H1 (cell line): Measurements from ENCODE around the gene DGKH. TPM values are rescaled to one million over a fixed set of nuclear protein-coding genes. Genes with fewer than 3 reads are reported as not detected.

Experiments
- CTCF ChIA-PET: fragments of 300-600 bp; sonication (Branson Sonifier 250); formaldehyde crosslinking; loops from one replicate; lab custom pipeline; 2021; ENCODE audit not compliant: partially characterized antibody; lab: Charles Lee
- POLR2A ChIA-PET: fragments of 300-600 bp; sonication (Branson Sonifier 250); formaldehyde crosslinking; loops from one replicate; lab custom pipeline; 2021; ENCODE audit warnings: inconsistent platforms; ENCODE audit not compliant: partially characterized antibody; lab: Charles Lee
- DNase-seq, 2 experiments: peaks; one replicate each; pipeline versions ENCODE4 v3.0.0 to v3.0.0-alpha.2; 2010 to 2022; ENCODE audit warnings: low spot score in 2 of 2, low read depth in 1 of 2, mixed read lengths in 1 of 2
- FAIRE-seq: peaks from 2 replicates; lab custom pipeline; 2011; peaks lifted over from hg19 to GRCh38; lab: Jason Lieb, UNC
- H2AFZ ChIP-seq: 2 replicates; pipeline ENCODE4 v1.8.1; 2012; ENCODE audit warnings: low read length, inconsistent platforms
- H2AK5ac ChIP-seq: 2 replicates; pipeline ENCODE4 v1.6.1; 2013; ENCODE audit warnings: low read depth, low read length
- H2BK120ac ChIP-seq: replicated peaks from 2 replicates; pipeline ENCODE3; 2013; ENCODE audit warnings: low read depth, low read length, inconsistent platforms
- H2BK12ac ChIP-seq: 2 replicates; pipeline ENCODE4 v1.6.1; 2013; ENCODE audit warnings: low read depth, low read length
- H2BK15ac ChIP-seq: 2 replicates; pipeline ENCODE4 v1.6.1; 2013; ENCODE audit warnings: low read length
- H2BK20ac ChIP-seq: 2 replicates; pipeline ENCODE4 v1.6.1; 2013; ENCODE audit warnings: low read length
- H2BK5ac ChIP-seq: 2 replicates; pipeline ENCODE4 v1.6.1; 2013; ENCODE audit warnings: low read depth, low read length
- H3K14ac ChIP-seq: 2 replicates; pipeline ENCODE4 v1.6.1; 2013; ENCODE audit warnings: inconsistent platforms; ENCODE audit not compliant: insufficient read length
- H3K18ac ChIP-seq: 2 replicates; pipeline ENCODE4 v1.6.1; 2013; ENCODE audit warnings: low read length; ENCODE audit errors: extremely low read depth
- H3K23ac ChIP-seq: 2 replicates; pipeline ENCODE4 v1.6.1; 2013; ENCODE audit warnings: inconsistent platforms; ENCODE audit not compliant: insufficient read length
- H3K23me2 ChIP-seq: 2 replicates; pipeline ENCODE4 v1.6.1; 2013; ENCODE audit warnings: low read depth, low read length
- H3K27ac ChIP-seq: 2 replicates; pipeline ENCODE4 v1.6.1; 2011; ENCODE audit warnings: low read depth, low read length, inconsistent platforms
- H3K27me3 ChIP-seq, 4 experiments: replicated peaks in 1 of 4; 1 replicate in 1 of 4; 2 replicates in 3 of 4; pipeline versions ENCODE4 v1.6.1 to v1.8.1; 2011 to 2013; ENCODE audit warnings: low read length in 3 of 4, mild to moderate bottlenecking in 3 of 4, inconsistent platforms in 2 of 4, mixed read lengths in 2 of 4, moderate library complexity in 1 of 4; ENCODE audit not compliant: control insufficient read depth in 3 of 4, insufficient read depth in 3 of 4; ENCODE audit errors: extremely low read depth in 1 of 4
- H3K36me3 ChIP-seq, 4 experiments: 2 replicates each; pipeline versions ENCODE4 v1.6.1 to v1.8.1; 2011 to 2013; ENCODE audit warnings: mild to moderate bottlenecking in 4 of 4, low read length in 3 of 4, moderate library complexity in 2 of 4, control low read depth in 1 of 4, inconsistent platforms in 1 of 4; ENCODE audit not compliant: insufficient read depth in 4 of 4, control insufficient read depth in 2 of 4
- H3K4ac ChIP-seq: replicated peaks from 2 replicates; pipeline ENCODE3; 2013; ENCODE audit warnings: low read length, low read depth, mixed read lengths, inconsistent platforms; ENCODE audit not compliant: insufficient read length
- H3K4me1 ChIP-seq, 4 experiments: replicated peaks in 1 of 4; 1 replicate in 1 of 4; 2 replicates in 3 of 4; pipeline versions ENCODE4 v1.6.1 to v1.8.1; 2011 to 2013; ENCODE audit warnings: low read length in 3 of 4, inconsistent platforms in 2 of 4, mixed read lengths in 1 of 4; ENCODE audit not compliant: insufficient read depth in 4 of 4, control insufficient read depth in 3 of 4
- H3K4me2 ChIP-seq, 2 experiments: 2 replicates each; pipeline versions ENCODE4 v1.6.1 to v1.8.1; 2011 to 2013; ENCODE audit warnings: low read depth in 2 of 2, low read length in 2 of 2, control low read depth in 1 of 2, inconsistent platforms in 1 of 2, mild to moderate bottlenecking in 1 of 2; ENCODE audit not compliant: insufficient read depth in 1 of 2
- H3K4me3 ChIP-seq, 4 experiments: fragments of 200-600, 300-600 bp in 1 of 4; sonication (generic), shearing (Covaris generic), sonication (Bioruptor Twin) in 1 of 4; 2 replicates each; pipeline versions ENCODE4 v1.5.1 to v1.8.1; 2011 to 2016; ENCODE audit warnings: low read length in 4 of 4, low read depth in 3 of 4, control low read depth in 2 of 4, inconsistent platforms in 2 of 4, mild to moderate bottlenecking in 2 of 4, mixed read lengths in 1 of 4, moderate library complexity in 1 of 4; ENCODE audit not compliant: insufficient read depth in 2 of 4; ENCODE audit errors: extremely low read depth in 1 of 4
- H3K56ac ChIP-seq: replicated peaks from 2 replicates; pipeline ENCODE3; 2013; ENCODE audit warnings: low read depth, mild to moderate bottlenecking, mixed read lengths, low read length, inconsistent platforms; ENCODE audit not compliant: insufficient read length
- H3K79me1 ChIP-seq: 2 replicates; pipeline ENCODE4 v1.6.1; 2013; ENCODE audit warnings: low read depth, low read length, control low read depth
- H3K79me2 ChIP-seq, 2 experiments: 2 replicates each; pipeline versions ENCODE4 v1.6.1 to v1.8.1; 2012 to 2013; ENCODE audit warnings: low read length in 2 of 2, mild to moderate bottlenecking in 2 of 2, inconsistent platforms in 1 of 2; ENCODE audit not compliant: insufficient read depth in 2 of 2, control insufficient read depth in 1 of 2
- H3K9ac ChIP-seq, 4 experiments: replicated peaks in 1 of 4; 1 replicate in 1 of 4; 2 replicates in 3 of 4; pipeline versions ENCODE4 v1.6.1 to v1.8.1; 2011 to 2013; ENCODE audit warnings: low read depth in 3 of 4, low read length in 3 of 4, control low read depth in 2 of 4, mild to moderate bottlenecking in 2 of 4, moderate library complexity in 2 of 4, inconsistent platforms in 1 of 4; ENCODE audit errors: extremely low read depth in 1 of 4
- H3K9me3 ChIP-seq, 2 experiments: 2 replicates each; pipeline versions ENCODE4 v1.6.1 to v1.8.1; 2012 to 2013; ENCODE audit warnings: mild to moderate bottlenecking in 2 of 2, moderate library complexity in 2 of 2, control low read depth in 1 of 2, inconsistent platforms in 1 of 2, low read depth in 1 of 2, low read length in 1 of 2, mixed read lengths in 1 of 2; ENCODE audit not compliant: insufficient read depth in 2 of 2
- H4K20me1 ChIP-seq, 2 experiments: replicated peaks in 1 of 2; 2 replicates each; pipeline versions ENCODE3 to v1.8.1; 2011 to 2013; ENCODE audit warnings: inconsistent platforms in 2 of 2, low read length in 2 of 2, mild to moderate bottlenecking in 1 of 2; ENCODE audit not compliant: insufficient read depth in 2 of 2, control insufficient read depth in 1 of 2
- H4K5ac ChIP-seq: 2 replicates; pipeline ENCODE4 v1.6.1; 2013; ENCODE audit warnings: low read length, low read depth, mixed read lengths, inconsistent platforms; ENCODE audit not compliant: insufficient read length
- H4K8ac ChIP-seq: 2 replicates; pipeline ENCODE4 v1.8.0; 2013; ENCODE audit warnings: mild to moderate bottlenecking, moderate library complexity, low read length, inconsistent platforms; ENCODE audit not compliant: insufficient read depth; ENCODE audit errors: extremely low read depth
- H4K91ac ChIP-seq: replicated peaks from 2 replicates; pipeline ENCODE3; 2013; ENCODE audit warnings: low read length, mixed read lengths, inconsistent platforms; ENCODE audit not compliant: insufficient read length
- FOSL1 ChIP-seq: IDR thresholded peaks from 2 replicates; pipeline ENCODE4 v1.6.1; 2011; ENCODE audit warnings: mild to moderate bottlenecking, low read depth, low read length, moderate library complexity; ENCODE audit not compliant: insufficient read depth
- JUND ChIP-seq: IDR thresholded peaks from 2 replicates; pipeline ENCODE4 v1.6.1; 2011; ENCODE audit warnings: mild to moderate bottlenecking, improper control_type of control experiment, low read length
- SUZ12 ChIP-seq: fragments of 200-600 bp; sonication (generic); IDR thresholded peaks from 2 replicates; pipeline ENCODE4 v1.6.1; 2012; ENCODE audit warnings: mild to moderate bottlenecking, inconsistent platforms, low read length, moderate library complexity, mixed read lengths
- WGBS, 2 experiments: shearing (Covaris generic) in 1 of 2; methylation state at CpG; one replicate each; pipeline versions ENCODE4 v1.1.6 to v1.1.7; 2013 to 2015; ENCODE audit warnings: low lambda C conversion rate in 2 of 2, mixed read lengths in 2 of 2, inconsistent platforms in 1 of 2, low coverage in 1 of 2, missing lambda C conversion rate in 1 of 2; ENCODE audit not compliant: insufficient replicate concordance in 2 of 2, insufficient coverage in 1 of 2, insufficient read length in 1 of 2; ENCODE audit errors: extremely low coverage in 1 of 2, missing lambda C conversion rate in 1 of 2; 5-methylcytosine and 5-hydroxymethylcytosine counted together
- polyA plus RNA-seq, 7 experiments: library from polyadenylated mRNA; depleted of rRNA in 3 of 7; stranded (reverse) in 5 of 7; unstranded in 2 of 7; fragments of >200 nt in 5 of 7; fragments of 200-250 nt in 2 of 7; gene quantifications; 1 replicate in 5 of 7; 2 replicates in 1 of 7; 4 replicates in 1 of 7; pipeline versions ENCODE4 v1.2.1 to v1.2.3, GENCODE V29; 2011 to 2013; ENCODE audit warnings: missing spikeins in 2 of 7, mixed read lengths in 2 of 7
- total RNA-seq: library from RNA; stranded (reverse); fragmentation: NEBNext Ultra II Directional; extraction: Animal tissue kit (Norgen Biotek cat#: 25700); gene quantifications from 2 replicates; pipeline ENCODE4 v1.2.1, GENCODE V29; 2021

DGKH gene
- total and polyA plus RNA-seq, 2 of the 8 experiments (the other 6 are each of a cell fraction or from before 2014, with no cell fraction given): 2.1 to 7.9 TPM

DNA sequence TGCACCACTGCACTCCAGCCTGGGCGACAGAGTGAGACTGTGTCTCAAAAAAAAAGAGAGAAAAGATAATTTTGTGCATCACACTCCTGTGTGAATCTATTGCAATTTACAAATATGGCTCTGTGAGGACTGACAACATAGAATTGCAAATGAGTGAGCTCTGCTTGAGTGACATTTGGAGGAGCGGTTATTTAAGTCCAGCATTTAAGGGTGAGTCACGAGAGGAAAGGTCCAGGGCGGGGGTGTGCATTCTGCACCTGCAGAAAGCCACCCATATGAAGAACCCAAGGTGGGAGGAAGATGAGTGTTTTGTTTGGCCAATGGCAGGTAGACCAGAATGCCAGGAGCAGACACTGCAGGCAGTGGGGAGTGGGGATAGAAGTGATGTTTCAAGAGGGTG is 58.5 kb downstream of the DGKH start:
- no peak overlapping the region for H3K56ac ChIP-seq
- H3K9ac ChIP-seq: no peak overlapping the region
- no peak overlapping the region for H2AK5ac ChIP-seq
- ChIA-PET CTCF (interaction anchor here (0.6 to 1.3 kb wide), 3 partner anchors 86 to 439 kb away, joined by 3 to 5 read pairs (median 4); no protein-coding TSS in a partner anchor), POLR2A (no interaction called here)
- 0 out of 4 replicates have a peak, but pooled peaks cover 0 to 2% of the 10 kb centered on the region in 2 experiments for H3K79me2 ChIP-seq
- 93% methylated on average over 4 of the region's 4 CpGs; no CpG with 5 or more reads in 1 of the 2 experiments for WGBS, 2 experiments
- TF ChIP-seq JUND (no peak), FOSL1 (no peak), SUZ12 (no peak)
- no peak overlapping the region for H3K4me2 ChIP-seq
- no peak overlapping the region for H3K14ac ChIP-seq
- no peak overlapping the region for H2BK15ac ChIP-seq
- no peaks in the 10 kb centered on the region for H3K36me3 ChIP-seq
- no peaks in the 10 kb centered on the region for H3K23me2 ChIP-seq
- H4K8ac ChIP-seq: 0 out of 2 replicates have a peak overlapping the region, but pooled peaks have one; percentile 3
- H3K4me1 ChIP-seq: peaks cover 0 to 5% (median 0%) of the 10 kb centered on the region in 4 experiments; a peak in 1 of 7 replicates
- no peak overlapping the region for H2AFZ ChIP-seq
- no peak overlapping the region for H4K5ac ChIP-seq
- H3K4me3 ChIP-seq: no peak overlapping the region
- H3K23ac ChIP-seq: no peak overlapping the region
- no peak overlapping the region for H3K4ac ChIP-seq
- H3K79me1 ChIP-seq: peaks cover 5% of the 10 kb centered on the region; the same call in 1 of the 2 replicates
- no peak for DNase-seq
- no peak overlapping the region for H4K91ac ChIP-seq
- no peak overlapping the region for H3K18ac ChIP-seq
- no peaks in the 10 kb centered on the region for H3K9me3 ChIP-seq
- H3K27me3 ChIP-seq: no peaks in the 10 kb centered on the region
- H2BK120ac ChIP-seq: no peak overlapping the region
- FAIRE-seq: no peak
- no peak overlapping the region for H2BK12ac ChIP-seq
- no peak overlapping the region for H3K27ac ChIP-seq
- H2BK20ac ChIP-seq: no peak overlapping the region
- peaks cover 0 to under 1% of the 10 kb centered on the region in 2 experiments for H4K20me1 ChIP-seq
- no peak overlapping the region for H2BK5ac ChIP-seq
